Amygdala (tissue), 56 donors: Measurements from ENCODE around the gene TRPM2.
"Not testable (repeated sequence)": the region's sequence is repeated elsewhere in the genome, so short reads cannot be mapped to it uniquely, and the experiment has no call there.

Source experiments
- DNase-seq, 56 donors: peaks; one replicate each; lab custom pipeline; 2025; lab: John Stamatoyannopoulos, UW

The TRPM2 gene

DNA sequence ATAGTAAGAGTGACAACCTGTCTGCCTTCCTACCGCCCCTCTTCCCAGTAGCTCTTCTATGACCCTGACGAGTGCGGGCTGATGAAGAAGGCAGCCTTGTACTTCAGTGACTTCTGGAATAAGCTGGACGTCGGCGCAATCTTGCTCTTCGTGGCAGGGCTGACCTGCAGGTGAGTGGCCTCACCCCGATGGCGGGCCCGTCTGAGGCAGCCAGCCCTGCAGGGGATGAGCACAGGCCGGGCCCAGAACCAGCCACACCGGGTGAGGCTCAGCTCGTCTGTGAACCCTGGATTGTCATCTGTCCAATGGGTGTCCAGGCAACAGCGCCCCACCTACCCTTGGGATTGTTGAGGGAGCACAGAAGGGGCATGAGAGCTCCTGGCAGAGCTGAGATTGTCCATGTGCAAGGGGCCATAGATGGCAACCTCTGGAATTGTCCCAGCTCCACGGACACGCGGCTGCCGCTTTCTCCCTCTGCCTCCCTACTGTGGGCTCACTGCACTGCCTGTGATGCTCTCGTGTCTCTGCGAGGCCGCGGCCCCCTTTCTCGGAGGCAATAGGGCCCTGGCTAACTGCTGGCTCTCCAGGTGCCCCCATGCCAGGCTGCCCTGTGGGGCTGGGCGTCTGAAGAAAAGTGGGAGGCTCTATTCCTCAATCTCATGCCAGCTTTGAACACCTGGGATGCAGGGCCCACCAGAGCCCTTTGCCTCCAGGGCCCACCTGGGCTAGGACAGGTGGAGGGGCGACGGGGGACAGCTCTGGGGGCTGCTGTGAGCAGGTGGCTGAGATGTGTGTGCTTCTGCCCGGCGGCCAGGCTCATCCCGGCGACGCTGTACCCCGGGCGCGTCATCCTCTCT is 51.9 kb downstream of the TRPM2 start:
- no peak for DNase-seq

DNA sequence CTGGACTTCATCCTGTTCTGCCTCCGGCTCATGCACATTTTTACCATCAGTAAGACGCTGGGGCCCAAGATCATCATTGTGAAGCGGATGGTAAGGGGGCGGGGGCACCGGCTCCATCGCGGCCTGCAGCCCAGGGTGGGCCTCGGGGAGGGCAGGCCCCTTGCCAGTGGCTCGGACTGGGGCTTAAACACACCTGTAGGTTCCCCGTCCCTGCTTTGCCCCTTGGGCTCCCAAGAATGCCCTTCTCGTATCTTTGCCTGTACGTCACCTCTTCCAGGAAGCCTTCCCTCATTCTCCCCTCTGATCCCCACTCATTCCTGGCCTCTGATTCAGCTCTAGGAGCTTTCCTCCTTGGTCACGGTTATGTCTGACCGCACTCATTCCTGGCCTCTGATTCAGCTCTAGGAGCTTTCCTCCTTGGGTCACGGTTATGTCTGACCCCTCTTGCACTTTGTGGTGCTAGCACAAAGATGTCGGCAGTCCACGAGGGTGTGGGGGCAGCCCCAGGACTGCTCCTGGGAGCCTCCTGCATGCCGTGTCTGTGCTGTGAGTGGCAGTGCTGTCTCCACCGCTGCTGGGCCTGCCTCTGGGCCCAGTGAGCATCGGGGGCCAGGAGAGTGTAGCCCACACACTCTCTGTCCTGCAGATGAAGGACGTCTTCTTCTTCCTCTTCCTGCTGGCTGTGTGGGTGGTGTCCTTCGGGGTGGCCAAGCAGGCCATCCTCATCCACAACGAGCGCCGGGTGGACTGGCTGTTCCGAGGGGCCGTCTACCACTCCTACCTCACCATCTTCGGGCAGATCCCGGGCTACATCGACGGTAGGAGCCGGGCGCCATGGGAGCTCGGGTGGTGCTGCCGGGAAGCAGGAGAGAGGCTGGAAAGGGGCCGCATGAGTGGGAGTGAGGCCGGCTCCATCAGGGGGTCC is 52.8 kb downstream of the TRPM2 start:
- no peak for DNase-seq

DNA sequence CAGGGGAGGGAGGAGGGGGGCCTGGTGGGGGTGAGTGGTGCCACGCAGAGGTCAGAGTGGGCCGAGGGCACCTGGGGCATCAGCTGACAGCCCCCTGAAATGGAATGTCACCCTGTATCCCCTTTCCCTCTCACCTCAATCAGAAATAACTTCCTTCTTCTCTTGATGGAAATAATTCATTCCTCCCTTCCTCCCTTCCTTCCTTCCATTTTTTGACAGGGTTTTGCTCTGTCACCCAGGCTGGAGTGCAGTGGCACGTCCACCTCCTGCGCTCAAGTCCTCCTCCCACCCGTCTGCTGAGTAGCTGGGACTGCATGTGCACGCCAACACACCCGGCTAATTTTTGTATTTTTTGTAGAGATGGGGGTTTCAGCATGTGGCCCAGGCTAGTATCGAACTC is 53.5 kb downstream of the TRPM2 start:
- no peak for DNase-seq

DNA sequence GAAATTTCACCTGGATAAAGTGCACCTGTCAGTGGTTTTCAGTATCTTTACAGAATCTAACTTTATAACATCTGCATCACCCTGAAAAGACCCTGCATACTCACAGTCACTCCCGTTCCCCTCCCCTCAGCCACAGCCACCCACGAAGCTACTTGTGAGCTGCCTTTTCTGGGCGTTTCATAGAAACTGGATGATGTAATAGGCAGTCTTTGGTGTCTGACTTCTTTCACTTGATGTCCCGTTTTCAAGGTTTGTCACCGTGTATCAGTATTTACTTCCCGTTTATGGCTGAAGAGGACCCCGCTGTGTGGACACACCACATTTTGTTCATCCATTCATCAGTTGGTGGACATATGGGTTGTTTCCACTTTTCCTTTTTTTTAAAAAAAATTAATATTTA is 54.1 kb downstream of the TRPM2 start:
- no peak for DNase-seq

DNA sequence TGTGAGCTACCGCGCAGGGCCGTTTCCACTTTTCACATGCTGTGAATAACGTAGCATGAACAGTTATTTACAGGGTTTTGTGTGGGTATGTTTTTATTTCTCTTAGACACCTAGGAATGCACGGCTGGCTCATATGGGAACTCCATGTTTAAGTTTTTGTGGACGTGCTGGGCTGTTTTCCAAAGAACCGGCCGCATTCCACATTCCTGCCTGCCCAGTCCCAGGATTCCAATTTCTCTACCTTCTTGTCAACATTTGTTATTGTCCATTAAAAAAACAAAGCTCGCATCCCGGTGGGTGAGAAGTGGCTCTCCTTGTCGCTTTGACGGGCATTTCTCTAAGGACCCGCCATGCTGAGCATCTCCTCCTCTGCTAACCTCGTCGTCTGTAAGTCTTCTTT is 54.8 kb downstream of the TRPM2 start:
- DNase-seq, result no peak

DNA sequence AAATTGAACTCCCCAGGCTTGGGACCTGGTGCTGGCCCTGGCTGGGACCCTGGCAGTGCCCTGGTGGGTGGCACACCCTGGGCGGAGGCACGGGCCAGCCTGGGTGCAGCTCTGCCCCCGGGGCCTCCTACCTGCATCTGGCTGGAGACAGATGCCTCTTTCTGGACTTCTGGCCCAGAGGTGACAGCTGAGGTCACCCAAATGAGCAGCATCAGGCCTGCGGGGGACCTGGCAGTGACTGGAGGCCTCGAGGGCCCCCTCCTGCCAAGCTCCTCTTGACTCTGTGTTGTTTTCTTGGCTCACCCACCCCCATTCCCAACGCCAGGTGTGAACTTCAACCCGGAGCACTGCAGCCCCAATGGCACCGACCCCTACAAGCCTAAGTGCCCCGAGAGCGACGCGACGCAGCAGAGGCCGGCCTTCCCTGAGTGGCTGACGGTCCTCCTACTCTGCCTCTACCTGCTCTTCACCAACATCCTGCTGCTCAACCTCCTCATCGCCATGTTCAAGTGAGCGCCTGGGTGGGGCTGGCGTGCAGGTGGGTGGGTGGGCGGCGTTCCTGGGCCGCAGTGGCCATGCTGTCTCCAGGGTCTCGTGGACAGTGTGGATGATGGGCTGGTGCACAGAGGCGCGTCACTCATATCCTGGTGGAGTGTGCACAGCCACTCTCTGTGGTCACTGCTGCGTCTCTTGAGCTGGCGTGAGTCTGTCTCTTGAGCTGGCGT is 60.3 kb downstream of the TRPM2 start:
- DNase-seq, result no peak

DNA sequence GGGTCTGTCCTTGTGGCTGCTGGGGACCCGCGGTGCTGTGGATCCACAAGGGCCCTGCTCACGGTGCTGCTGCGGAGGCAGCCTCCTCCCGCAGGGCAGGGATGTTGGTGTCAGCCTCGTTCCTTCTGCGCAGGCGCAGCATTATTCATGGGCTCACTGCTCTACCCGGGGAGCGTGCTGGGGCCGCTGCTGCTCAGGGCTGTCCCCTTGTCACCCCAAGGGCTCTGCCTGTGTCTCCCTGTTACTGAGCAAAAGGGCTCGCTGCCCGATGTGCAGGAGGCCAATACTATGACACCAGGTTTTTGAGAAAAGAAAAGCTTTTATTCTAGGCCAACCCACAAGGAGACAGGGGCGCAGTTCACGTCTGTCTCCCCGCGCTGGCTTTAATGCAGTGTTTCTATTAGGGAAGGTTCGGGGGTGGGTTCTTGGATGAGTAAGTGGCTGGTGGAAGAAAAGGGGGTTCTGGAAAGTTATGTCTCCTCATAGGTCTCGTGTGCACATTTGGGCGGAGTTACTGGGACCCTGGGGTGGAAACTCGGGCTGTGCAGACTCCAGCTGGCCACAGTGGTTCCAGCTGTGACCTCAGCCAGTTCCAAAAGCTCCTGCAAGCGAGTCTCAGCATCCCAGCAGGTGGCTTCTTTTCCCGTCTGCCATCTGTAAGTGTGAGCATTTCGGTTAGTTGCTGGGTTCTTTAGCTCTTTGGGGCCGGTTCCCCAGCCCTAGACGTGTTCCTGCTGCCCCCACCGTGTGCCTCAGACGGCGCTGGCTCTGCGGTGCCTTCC is 61.1 kb downstream of the TRPM2 start:
- no peak for DNase-seq

DNA sequence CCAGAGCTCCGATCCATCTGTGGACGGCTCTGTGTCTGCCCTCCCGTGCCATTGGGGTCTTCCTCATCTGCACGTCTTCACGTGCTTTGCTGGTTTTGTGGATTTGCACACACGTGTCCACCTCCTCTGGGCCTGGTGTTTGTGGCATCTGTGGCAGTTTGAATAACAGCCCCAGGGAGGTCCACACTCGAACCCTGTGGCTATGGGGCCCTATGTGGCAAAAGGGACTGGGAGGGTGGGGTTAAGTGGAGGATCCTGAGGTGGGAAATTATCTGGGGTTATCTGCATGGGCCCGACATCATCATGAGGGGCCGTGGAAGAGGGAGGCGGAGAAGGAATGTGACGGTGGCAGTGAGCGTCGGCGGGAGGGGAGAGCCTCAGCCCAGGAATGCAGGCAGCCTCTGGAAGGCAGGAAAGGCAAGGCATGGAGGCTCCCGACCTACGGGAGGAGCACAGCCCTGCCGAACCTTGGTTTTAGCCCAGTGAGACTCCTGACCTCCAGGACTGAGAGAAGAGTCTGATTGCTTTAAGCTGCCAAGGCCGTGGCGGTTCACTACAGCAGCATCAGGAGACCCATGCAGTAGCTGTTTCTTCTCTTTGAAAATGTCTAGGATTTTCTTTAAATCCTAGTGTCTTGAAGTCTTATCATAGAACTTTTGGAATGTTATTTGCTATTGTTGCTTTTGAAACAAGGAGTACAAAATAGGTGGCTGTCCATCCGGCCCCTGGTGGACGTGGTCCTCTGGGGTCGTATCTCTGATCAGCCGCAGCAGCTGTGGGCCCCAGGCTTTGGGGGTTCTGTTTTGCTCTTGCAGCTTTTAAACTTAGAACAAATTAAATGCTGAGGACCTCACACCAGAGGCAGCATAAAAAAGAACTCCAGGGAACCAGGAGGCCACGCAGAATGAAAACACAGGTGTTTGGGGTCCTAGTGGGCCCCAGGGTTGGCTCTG is 61.9 kb downstream of the TRPM2 start:
- DNase-seq, result no peak

DNA sequence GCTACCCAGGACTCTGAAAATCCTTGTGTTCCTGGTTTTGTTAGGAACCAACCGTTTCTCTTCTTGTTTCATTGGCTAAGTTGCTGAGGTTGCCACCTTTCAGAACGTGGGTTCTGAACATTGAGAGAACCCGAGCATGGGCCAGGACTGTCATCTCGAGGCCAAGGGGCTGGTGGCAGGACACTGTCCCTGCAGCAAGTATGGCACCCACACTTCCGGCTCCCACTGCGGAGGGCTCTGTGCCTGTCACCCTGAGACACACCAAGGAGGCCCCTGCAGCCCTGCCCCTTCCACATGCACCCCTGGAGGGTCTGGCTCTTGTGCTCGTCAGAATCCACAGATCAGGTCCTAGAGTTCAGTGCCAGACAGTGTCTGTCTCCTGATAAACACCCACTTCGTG is 62.8 kb downstream of the TRPM2 start:
- no peak for DNase-seq

DNA sequence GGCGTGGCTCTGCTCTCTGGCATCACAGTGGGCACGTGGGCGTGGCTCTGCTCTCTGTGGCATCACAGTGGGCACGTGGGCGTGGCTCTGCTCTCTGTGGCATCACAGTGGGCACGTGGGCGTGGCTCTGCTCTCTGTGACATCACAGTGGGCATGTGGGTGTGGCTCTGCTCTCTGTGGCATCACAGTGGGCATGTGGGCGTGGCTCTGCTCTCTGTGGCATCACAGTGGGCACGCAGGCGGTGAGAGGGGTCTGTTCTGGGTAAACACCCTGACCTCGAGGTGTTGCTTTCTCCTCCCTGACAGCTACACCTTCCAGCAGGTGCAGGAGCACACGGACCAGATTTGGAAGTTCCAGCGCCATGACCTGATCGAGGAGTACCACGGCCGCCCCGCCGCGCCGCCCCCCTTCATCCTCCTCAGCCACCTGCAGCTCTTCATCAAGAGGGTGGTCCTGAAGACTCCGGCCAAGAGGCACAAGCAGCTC is 64.2 kb downstream of the TRPM2 start:
- not testable (repeated sequence) for DNase-seq

DNA sequence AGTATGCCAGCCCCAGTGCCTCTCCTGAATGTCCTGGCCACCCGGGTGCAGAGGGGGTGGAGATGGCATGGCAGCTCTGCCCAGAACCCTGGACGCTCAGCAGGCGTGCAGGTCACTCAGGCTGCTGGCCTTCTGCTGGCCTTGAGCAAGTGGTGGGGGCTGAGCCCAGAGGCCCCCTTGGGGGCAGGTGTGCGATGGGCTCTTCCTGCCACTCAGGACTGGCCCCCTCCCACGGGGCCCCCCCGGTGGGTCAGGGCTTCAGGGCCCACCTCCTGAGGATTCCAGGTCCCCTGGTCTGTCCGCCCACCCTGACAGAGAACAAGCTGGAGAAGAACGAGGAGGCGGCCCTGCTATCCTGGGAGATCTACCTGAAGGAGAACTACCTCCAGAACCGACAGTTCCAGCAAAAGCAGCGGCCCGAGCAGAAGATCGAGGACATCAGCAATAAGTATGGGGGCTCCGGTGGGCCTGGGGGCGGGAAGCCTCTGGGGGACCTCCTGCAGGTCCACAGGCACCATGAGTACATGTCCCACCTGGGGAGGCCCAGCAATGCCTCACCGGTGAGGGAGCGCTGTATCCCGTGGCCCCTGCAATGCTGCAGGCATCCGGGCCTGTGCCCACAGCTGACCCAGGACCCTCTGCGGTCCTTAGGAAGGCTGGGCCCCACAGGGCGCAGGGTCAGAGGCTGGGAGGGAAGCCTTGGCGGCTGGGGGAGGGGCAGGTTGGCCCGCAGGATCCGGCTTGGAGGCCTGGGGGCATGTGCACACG is 64.9 kb downstream of the TRPM2 start:
- no peak for DNase-seq

DNA sequence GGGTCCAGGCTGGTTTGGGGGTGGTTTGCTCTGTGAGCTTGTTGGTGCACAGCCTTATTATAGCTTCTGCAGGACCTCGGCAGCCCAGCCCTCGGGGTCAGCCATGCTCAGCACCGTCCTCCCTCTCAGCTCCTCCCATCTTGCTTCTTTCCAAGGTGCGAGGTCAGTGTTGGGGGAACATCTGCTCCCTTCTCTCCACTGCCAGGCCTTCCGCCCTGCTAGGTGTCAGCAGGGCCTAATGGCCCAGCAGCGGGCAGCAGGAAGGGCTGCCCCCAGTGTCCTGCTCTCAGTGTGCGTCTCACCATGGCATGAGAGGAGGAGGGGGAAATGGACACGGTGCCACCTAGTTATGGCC is 65.4 kb downstream of the TRPM2 start:
- no peak for DNase-seq

DNA sequence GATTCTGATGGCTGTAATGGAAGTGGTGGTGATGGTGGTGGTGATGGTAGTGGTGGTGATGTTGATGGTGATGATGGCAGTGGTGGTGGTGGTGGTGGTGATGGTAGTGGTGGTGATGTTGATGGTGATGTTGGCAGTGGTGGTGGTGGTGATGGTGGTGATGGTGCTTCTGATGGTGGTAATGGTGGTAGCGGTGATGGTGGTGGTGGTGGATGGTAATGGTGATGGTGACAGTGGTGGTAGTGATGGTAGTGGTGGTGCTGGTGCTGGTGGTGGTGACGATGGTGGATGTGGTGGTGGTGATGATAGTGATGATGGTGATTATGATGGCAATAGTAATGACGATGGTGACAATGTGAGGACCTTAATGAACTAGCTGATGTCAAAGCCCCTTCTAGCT is 66.3 kb downstream of the TRPM2 start:
- DNase-seq, result no peak

DNA sequence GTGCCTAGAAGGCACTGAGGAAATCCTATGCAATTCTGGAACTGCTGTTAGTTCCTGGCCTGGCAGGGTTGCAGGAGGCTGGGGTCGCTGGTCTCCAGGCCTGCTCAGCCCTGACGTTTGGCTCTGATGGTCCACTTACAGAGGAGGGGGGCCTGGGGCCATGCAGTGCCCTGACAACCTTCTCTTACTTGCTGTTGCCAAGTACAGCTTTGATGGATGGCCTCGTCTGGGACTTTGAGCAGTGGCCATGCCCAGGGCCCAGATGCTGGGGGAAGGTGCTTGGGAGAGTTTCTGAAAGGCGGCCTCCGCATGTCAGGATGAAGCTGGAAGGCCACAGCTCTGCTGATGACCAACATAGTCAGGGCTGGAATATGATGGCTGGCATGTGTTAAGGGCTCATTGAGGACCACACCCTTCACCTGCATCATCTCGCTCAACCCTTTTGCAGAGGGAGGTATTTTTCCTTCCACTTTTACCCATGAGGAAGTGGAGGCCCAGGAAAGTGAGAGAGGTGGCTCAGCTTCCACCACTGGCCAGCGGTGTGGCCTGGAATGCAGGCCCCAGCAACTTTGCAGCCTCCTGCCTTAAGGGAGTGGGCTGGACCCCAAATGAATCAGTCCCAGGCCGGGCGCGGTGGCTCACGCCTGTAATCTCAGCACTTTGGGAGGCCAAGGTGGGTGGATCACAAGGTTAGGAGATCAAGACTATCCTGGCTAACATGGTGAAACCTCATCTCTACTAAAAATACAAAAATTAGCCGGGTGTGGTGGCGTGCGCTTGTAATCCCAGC is 67.2 kb downstream of the TRPM2 start:
- DNase-seq, result no peak

DNA sequence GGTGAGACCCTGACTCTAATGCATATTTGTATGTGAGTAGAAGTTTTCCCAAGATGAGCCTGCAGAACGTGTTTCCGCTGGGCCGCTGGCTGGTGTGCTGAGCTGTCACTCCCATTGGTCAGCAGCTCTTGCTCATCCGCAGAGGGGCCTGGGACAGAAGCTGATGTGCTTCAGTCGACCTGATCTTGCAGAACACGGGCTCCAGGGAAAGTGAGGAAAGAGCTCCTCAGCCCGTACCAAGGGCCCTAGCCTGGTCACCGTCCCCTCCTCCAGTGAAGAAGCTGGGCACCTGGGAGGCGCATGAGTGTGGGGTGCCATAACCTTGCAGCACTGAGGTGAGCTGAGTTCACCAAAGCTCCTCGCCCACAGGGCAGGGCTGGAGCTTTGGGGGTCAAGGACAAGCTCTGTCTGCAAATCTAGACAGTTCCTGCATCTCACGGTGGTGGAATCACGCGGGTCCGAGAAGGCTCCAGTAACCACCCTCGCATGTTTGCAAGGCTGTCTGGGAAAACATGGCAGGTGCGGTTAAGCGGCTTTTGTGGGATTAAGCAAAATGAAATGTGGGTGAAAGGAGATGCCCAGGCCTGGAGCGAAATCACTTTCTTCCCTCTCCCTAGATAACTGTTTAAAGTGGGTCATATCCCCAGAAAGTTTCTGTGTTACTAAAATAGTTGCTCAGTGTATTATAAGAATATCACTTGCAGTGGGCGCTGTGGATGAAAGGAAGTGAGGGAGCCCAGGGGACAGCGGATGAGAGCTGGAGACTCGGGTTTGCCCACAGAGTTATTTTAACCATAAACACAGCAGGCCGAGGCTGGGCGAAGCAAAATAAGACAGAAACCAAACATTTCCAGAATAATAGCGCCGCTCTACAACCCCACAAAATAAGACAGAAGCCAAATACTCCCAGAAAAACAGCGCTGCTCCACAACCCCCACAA is 68.8 kb downstream of the TRPM2 start:
- no peak for DNase-seq

DNA sequence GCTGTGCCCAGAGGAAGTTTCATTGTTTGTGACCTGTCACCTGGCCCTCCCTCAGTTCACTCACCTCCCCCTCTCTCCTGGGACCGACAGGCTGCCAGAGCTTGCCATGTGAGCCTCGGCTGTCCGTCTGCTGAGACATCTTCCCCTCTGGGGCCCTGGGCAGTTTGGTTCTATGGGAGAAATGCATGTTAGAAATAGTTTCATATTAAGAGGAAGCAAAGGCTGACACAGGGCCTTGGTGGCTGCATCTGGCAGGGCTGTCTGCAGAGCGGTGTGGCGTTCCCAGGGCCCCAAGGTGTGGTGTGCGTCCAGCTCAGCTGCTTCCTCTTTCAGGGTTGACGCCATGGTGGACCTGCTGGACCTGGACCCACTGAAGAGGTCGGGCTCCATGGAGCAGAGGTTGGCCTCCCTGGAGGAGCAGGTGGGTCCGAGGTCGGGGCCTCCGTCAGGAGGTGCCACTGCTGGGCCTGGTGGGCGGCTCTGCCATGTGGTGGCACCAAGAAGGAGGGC is 69.9 kb downstream of the TRPM2 start:
- no peak for DNase-seq
